ENCODE data around the gene IRGC.

IRGC gene

DNA sequence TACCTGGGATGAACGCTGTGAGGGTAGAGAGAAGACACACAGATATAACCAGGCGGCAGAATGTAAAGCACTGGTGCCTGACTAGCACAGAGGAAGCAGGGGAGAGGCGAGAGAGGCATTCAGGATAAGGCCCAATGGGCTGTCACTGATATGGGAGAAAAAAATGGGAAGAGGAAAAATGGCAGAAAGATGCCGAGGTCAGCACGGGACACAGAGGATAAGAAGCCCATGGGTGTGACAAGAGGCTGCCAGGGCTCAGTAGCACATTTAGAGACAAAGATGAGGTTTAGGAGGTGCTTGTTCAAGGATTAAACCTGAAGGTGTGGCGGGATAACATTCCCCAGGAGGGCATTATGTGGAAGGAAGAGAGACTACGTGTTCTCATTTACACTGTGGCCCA lies 33.3 kb downstream of the IRGC start:
- TF ChIP-seq POLR2AphosphoS5 (IDR thresholded peaks at IDR 0.05; ENCODE audit: low read depth, low read length) (no peak), TAF1 (IDR thresholded peaks at IDR 0.05; ENCODE audit: borderline replicate concordance, insufficient read depth, low read length) (no peak), FOXP2 (optimal IDR thresholded peaks at IDR 0.05; ENCODE audit: borderline replicate concordance, extremely low read depth, extremely low read length, insufficient read depth) (no peak), SIN3A (IDR thresholded peaks at IDR 0.05; ENCODE audit: borderline replicate concordance, insufficient read depth, low read length) (no peak), REST (IDR thresholded peaks at IDR 0.05; ENCODE audit: insufficient read depth in 1 of 2, low read depth in 2 of 2, low read length in 2 of 2) (no peak)

DNA sequence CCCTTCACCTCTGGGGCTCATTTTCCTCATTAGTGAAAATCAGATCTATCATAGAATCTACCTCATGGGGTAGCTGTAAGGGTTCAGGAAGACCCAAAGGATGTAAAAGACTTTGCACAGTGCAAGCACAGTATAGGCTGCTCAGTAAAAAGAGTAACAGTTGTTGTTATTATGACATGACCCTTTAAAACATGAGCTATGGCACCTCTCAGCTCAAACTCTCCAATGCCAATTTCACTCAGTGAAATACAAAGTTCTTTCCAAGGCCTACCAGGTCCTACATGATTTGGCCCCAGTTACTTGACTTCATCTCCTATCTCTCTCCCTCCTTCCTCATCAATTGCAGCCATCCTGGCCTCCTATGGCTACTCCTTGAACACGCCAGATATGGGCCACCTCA lies 34.0 kb downstream of the IRGC start:
- TF ChIP-seq SIN3A (IDR thresholded peaks at IDR 0.05; ENCODE audit: borderline replicate concordance, insufficient read depth, low read length): no peak

GRCh38 chr19:43751466-43752220 lies 35.8 kb downstream of the IRGC start:
- no peak for TF ChIP-seq SIN3A (IDR thresholded peaks at IDR 0.05; ENCODE audit: borderline replicate concordance, insufficient read depth, low read length)
- TF ChIP-seq TAF1 (IDR thresholded peaks at IDR 0.05; ENCODE audit: borderline replicate concordance, insufficient read depth, low read length): no peak
- no peak for TF ChIP-seq POLR2AphosphoS5 (IDR thresholded peaks at IDR 0.05; ENCODE audit: low read depth, low read length)
- no peak for TF ChIP-seq FOXP2 (optimal IDR thresholded peaks at IDR 0.05; ENCODE audit: borderline replicate concordance, extremely low read depth, extremely low read length, insufficient read depth)

DNA sequence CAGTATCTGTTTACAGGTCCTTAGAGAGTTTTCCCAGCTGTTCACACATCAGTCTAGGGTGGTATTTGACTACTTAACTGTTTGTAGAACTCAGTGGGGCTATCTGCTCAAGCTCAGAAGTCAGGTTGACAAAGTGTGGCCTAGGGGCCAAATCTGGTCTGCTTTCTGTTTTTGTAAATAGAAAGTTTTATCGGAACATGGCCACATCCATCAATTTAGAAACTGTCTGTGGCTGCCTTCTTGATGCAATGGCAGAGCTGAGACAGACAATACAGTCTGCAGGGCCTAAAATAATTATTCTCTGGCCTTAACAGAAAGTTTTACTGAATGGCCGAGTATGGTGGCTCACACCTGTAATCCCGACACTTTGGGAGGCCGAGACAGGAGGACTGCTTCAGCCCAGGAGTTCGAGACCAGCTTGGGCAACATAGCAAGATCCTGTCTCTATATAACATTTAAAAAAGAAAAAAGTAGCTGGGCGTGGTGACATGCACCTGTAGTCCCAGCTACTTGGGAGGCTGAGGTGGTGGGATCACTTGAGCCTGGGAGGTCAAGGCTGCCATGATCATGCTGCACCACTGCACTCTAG lies 36.5 kb downstream of the IRGC start:
- TF ChIP-seq SIN3A (IDR thresholded peaks at IDR 0.05; ENCODE audit: borderline replicate concordance, insufficient read depth, low read length) (no peak), REST (IDR thresholded peaks at IDR 0.05; ENCODE audit: insufficient read depth in 1 of 2, low read depth in 2 of 2, low read length in 2 of 2) (no peak), FOXP2 (optimal IDR thresholded peaks at IDR 0.05; ENCODE audit: borderline replicate concordance, extremely low read depth, extremely low read length, insufficient read depth) (no peak), POLR2AphosphoS5 (IDR thresholded peaks at IDR 0.05; ENCODE audit: low read depth, low read length) (no peak), TAF1 (IDR thresholded peaks at IDR 0.05; ENCODE audit: borderline replicate concordance, insufficient read depth, low read length) (no peak)

GRCh38 chr19:43754253-43754502 lies 38.3 kb downstream of the IRGC start:
- TF ChIP-seq TAF1 (IDR thresholded peaks at IDR 0.05; ENCODE audit: borderline replicate concordance, insufficient read depth, low read length) (0 out of 2 replicates have a peak, but pooled peaks have one; percentile 8), SIN3A (IDR thresholded peaks at IDR 0.05; ENCODE audit: borderline replicate concordance, insufficient read depth, low read length) (no peak)

GRCh38 chr19:43754503-43755255 lies 38.8 kb downstream of the IRGC start, which contains the start of gene SMG9:
TSS of gene SMG9 (minus strand) at chr19:43754962. CDS start at chr19:43750741, 4,221 bp downstream.
- TF ChIP-seq SIN3A (IDR thresholded peaks at IDR 0.05; ENCODE audit: borderline replicate concordance, insufficient read depth, low read length) (no peak), POLR2AphosphoS5 (IDR thresholded peaks at IDR 0.05; ENCODE audit: low read depth, low read length) (peak; percentile 64; the same call in 1 of the 2 replicates), REST (IDR thresholded peaks at IDR 0.05; ENCODE audit: insufficient read depth in 1 of 2, low read depth in 2 of 2, low read length in 2 of 2) (no peak; a peak in 1 of 4 replicates), FOXP2 (optimal IDR thresholded peaks at IDR 0.05; ENCODE audit: borderline replicate concordance, extremely low read depth, extremely low read length, insufficient read depth) (peak; percentile 43), TAF1 (IDR thresholded peaks at IDR 0.05; ENCODE audit: borderline replicate concordance, insufficient read depth, low read length) (no peak)
